ENCODE data around the gene TTYH2.

The TTYH2 gene

GRCh38 chr17:74192950-74193781 lies 20.2 kb upstream of the TTYH2 start:
- peaks cover 4% of the 10 kb centered on the region for H3K27me3 ChIP-seq (replicated peaks; ENCODE audit: control insufficient read depth, insufficient read depth, low read length, poor library complexity, severe bottlenecking)
- H3K36me3 ChIP-seq (ENCODE audit: control insufficient read depth, insufficient read depth, low read length), result no peaks in the 10 kb centered on the region
- H3K9me3 ChIP-seq (ENCODE audit: control insufficient read depth, low read length), result no peaks in the 10 kb centered on the region
- H3K27ac ChIP-seq (ENCODE audit: insufficient read depth, low read length, poor library complexity, severe bottlenecking), result no peak overlapping the region
- no peak for DNase-seq
- H3K4me3 ChIP-seq (ENCODE audit: insufficient read depth, low read depth, low read length, poor library complexity, severe bottlenecking), result no peak overlapping the region
- H3K4me1 ChIP-seq (ENCODE audit: control insufficient read depth, insufficient read depth, low read length, poor library complexity, severe bottlenecking), result no peaks in the 10 kb centered on the region

DNA sequence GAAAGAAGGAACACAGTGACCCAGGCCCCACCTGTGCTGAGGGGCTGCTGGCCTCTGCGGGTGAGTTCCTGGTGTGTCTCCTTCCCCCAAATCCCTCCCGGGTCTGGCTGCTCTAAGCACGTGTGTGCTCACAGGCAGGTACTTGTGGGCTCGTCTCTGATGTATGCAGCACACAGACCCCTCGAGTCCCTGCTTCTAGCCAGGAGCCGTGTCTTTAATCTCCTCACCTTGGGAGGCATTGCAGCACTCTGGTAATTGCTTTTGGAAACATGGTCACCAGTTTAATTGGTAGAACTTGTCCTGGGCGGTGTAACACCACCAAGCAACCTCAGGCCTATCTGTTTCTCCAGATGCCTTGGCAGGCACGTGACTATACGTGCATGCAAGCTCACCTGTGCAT lies 18.7 kb upstream of the TTYH2 start:
- no peaks in the 10 kb centered on the region for H3K9me3 ChIP-seq (ENCODE audit: control insufficient read depth, low read length)
- peaks cover 4% of the 10 kb centered on the region for H3K27me3 ChIP-seq (replicated peaks; ENCODE audit: control insufficient read depth, insufficient read depth, low read length, poor library complexity, severe bottlenecking)

GRCh38 chr17:74196541-74197317 lies 16.6 kb upstream of the TTYH2 start:
- H3K27me3 ChIP-seq (replicated peaks; ENCODE audit: control insufficient read depth, insufficient read depth, low read length, poor library complexity, severe bottlenecking), result peaks cover 4% of the 10 kb centered on the region
- H3K4me3 ChIP-seq (ENCODE audit: insufficient read depth, low read depth, low read length, poor library complexity, severe bottlenecking), result no peak overlapping the region

More for the DNA sequence above, 18.7 kb upstream of the TTYH2 start:
- DNase-seq, result no peak
- H3K4me3 ChIP-seq (ENCODE audit: insufficient read depth, low read depth, low read length, poor library complexity, severe bottlenecking), result no peak overlapping the region
- no peak overlapping the region for H3K27ac ChIP-seq (ENCODE audit: insufficient read depth, low read length, poor library complexity, severe bottlenecking)
- H3K36me3 ChIP-seq (ENCODE audit: control insufficient read depth, insufficient read depth, low read length), result no peaks in the 10 kb centered on the region
- H3K4me1 ChIP-seq (ENCODE audit: control insufficient read depth, insufficient read depth, low read length, poor library complexity, severe bottlenecking), result no peaks in the 10 kb centered on the region

GRCh38 chr17:74197801-74198200 lies 15.6 kb upstream of the TTYH2 start:
- H3K9me3 ChIP-seq (ENCODE audit: control insufficient read depth, low read length), result no peaks in the 10 kb centered on the region
- no peak for DNase-seq
- H3K4me3 ChIP-seq (ENCODE audit: insufficient read depth, low read depth, low read length, poor library complexity, severe bottlenecking), result no peak overlapping the region
- H3K36me3 ChIP-seq (ENCODE audit: control insufficient read depth, insufficient read depth, low read length), result no peaks in the 10 kb centered on the region
- H3K27ac ChIP-seq (ENCODE audit: insufficient read depth, low read length, poor library complexity, severe bottlenecking), result no peak overlapping the region
- H3K4me1 ChIP-seq (ENCODE audit: control insufficient read depth, insufficient read depth, low read length, poor library complexity, severe bottlenecking), result no peaks in the 10 kb centered on the region
- peaks cover 4% of the 10 kb centered on the region for H3K27me3 ChIP-seq (replicated peaks; ENCODE audit: control insufficient read depth, insufficient read depth, low read length, poor library complexity, severe bottlenecking)

More at GRCh38 chr17:74196541-74197317, 16.6 kb upstream of the TTYH2 start:
- Histone ChIP-seq H3K4me1 (ENCODE audit: control insufficient read depth, insufficient read depth, low read length, poor library complexity, severe bottlenecking) (no peaks in the 10 kb centered on the region), H3K36me3 (ENCODE audit: control insufficient read depth, insufficient read depth, low read length) (no peaks in the 10 kb centered on the region), H3K27ac (ENCODE audit: insufficient read depth, low read length, poor library complexity, severe bottlenecking) (no peak overlapping the region), H3K9me3 (ENCODE audit: control insufficient read depth, low read length) (no peaks in the 10 kb centered on the region)
- no peak for DNase-seq

DNA sequence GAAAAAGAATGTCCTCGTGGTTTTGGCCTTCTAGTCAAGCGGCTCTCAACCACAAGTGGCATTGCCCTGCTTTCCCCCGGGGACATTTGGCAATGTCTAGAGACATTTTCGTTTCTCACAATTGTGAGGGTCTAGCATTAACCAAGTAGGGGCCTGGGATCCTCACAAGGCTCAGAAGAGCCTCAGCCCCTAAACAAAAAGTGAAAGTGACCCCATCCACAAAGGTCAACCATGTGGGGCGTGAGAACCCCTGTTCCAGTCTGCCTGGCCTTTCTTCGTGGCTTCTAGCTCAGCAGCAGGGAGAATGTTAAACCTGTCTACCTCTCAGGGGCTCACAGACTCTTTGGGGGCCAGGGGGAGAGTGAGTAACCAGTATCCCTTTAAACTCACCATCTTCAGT lies 14.7 kb upstream of the TTYH2 start:
- H3K4me3 ChIP-seq (ENCODE audit: insufficient read depth, low read depth, low read length, poor library complexity, severe bottlenecking), result no peak overlapping the region
- H3K27ac ChIP-seq (ENCODE audit: insufficient read depth, low read length, poor library complexity, severe bottlenecking), result no peak overlapping the region
- no peaks in the 10 kb centered on the region for H3K9me3 ChIP-seq (ENCODE audit: control insufficient read depth, low read length)
- H3K36me3 ChIP-seq (ENCODE audit: control insufficient read depth, insufficient read depth, low read length), result no peaks in the 10 kb centered on the region
- H3K4me1 ChIP-seq (ENCODE audit: control insufficient read depth, insufficient read depth, low read length, poor library complexity, severe bottlenecking), result peaks cover 5% of the 10 kb centered on the region
- H3K27me3 ChIP-seq (replicated peaks; ENCODE audit: control insufficient read depth, insufficient read depth, low read length, poor library complexity, severe bottlenecking), result no peaks in the 10 kb centered on the region
- DNase-seq, result no peak

DNA sequence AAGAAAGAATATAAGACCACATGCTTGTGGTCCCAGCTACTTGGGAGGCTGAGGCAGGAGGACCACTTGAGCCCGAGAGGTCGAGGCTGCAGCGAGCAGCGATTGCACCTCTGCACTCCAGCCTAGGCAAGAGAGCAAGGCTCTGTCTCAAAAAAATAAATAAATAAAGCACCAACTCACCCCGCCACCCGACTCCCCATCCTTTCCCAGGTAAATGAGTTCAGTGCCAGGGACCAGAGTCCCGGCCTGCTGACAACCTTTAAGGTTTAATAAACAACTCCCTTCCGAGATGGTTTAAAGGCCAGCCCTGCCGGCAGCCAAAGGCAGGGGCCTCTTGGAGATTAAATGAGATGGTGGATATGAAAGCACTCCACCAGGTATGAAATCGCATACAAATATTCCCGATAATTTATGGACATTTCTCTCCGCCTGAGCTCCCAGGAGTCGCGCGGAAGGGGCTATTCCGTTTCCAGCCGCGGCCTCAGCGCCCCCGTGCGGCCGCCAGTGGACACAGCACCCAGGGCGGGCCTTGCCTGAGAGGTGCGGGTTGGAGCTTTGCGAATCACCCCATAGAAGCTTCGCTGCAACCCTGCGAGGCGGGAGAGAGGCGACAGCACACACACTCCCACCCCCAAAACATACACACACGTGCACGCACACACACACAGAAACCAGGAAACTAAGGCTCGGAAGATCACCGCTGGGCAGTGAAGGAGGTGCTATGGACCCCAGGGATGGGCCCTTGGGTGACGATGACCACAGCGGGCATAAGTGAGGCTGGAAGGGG lies 13.9 kb upstream of the TTYH2 start:
- Histone ChIP-seq H3K4me3 (ENCODE audit: insufficient read depth, low read depth, low read length, poor library complexity, severe bottlenecking) (no peak overlapping the region), H3K36me3 (ENCODE audit: control insufficient read depth, insufficient read depth, low read length) (no peaks in the 10 kb centered on the region), H3K27me3 (replicated peaks; ENCODE audit: control insufficient read depth, insufficient read depth, low read length, poor library complexity, severe bottlenecking) (no peaks in the 10 kb centered on the region), H3K27ac (ENCODE audit: insufficient read depth, low read length, poor library complexity, severe bottlenecking) (no peak overlapping the region), H3K9me3 (ENCODE audit: control insufficient read depth, low read length) (no peaks in the 10 kb centered on the region), H3K4me1 (ENCODE audit: control insufficient read depth, insufficient read depth, low read length, poor library complexity, severe bottlenecking) (peaks cover 10% of the 10 kb centered on the region)
- DNase-seq, result peak; percentile 21 to 42 (median 41)

DNA sequence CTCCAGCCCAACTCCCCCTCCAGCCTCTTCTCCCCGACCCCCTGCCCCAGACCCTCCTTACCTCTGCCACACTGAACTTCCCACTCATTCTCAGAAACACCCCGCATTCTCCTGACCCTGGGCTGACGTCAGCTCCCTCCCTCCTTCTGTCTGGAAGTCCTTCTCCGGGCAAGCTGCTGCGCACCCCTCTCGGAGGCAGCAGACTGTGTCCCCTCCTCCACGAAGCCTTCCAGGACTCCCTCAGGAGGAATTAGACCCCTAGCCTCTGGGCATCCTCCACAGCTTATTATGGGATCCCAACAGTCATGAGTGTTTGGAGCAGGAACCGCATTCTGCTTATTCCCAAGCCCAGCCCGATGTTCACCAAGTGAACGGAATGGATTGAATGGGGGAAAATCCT lies 13.3 kb upstream of the TTYH2 start:
- Histone ChIP-seq H3K4me1 (ENCODE audit: control insufficient read depth, insufficient read depth, low read length, poor library complexity, severe bottlenecking) (peaks cover 16% of the 10 kb centered on the region), H3K36me3 (ENCODE audit: control insufficient read depth, insufficient read depth, low read length) (peaks cover 5% of the 10 kb centered on the region), H3K9me3 (ENCODE audit: control insufficient read depth, low read length) (no peaks in the 10 kb centered on the region), H3K27ac (ENCODE audit: insufficient read depth, low read length, poor library complexity, severe bottlenecking) (no peak overlapping the region), H3K4me3 (ENCODE audit: insufficient read depth, low read depth, low read length, poor library complexity, severe bottlenecking) (no peak overlapping the region), H3K27me3 (replicated peaks; ENCODE audit: control insufficient read depth, insufficient read depth, low read length, poor library complexity, severe bottlenecking) (no peaks in the 10 kb centered on the region)
- no peak for DNase-seq

- H3K36me3 ChIP-seq (ENCODE audit: control insufficient read depth, insufficient read depth, low read length), result peaks cover 16% of the 10 kb centered on the region
- no peak for DNase-seq
- H3K27ac ChIP-seq (ENCODE audit: insufficient read depth, low read length, poor library complexity, severe bottlenecking), result no peak overlapping the region
- H3K4me3 ChIP-seq (ENCODE audit: insufficient read depth, low read depth, low read length, poor library complexity, severe bottlenecking), result no peak overlapping the region
- no peaks in the 10 kb centered on the region for H3K9me3 ChIP-seq (ENCODE audit: control insufficient read depth, low read length)
- H3K27me3 ChIP-seq (replicated peaks; ENCODE audit: control insufficient read depth, insufficient read depth, low read length, poor library complexity, severe bottlenecking), result no peaks in the 10 kb centered on the region
- H3K4me1 ChIP-seq (ENCODE audit: control insufficient read depth, insufficient read depth, low read length, poor library complexity, severe bottlenecking), result peaks cover 21% of the 10 kb centered on the region
Observed at GRCh38 chr17:74201250-74201649, 12.1 kb upstream of the TTYH2 start.

GRCh38 chr17:74201948-74202347 lies 11.4 kb upstream of the TTYH2 start:
- Histone ChIP-seq H3K4me3 (ENCODE audit: insufficient read depth, low read depth, low read length, poor library complexity, severe bottlenecking) (no peak overlapping the region), H3K27ac (ENCODE audit: insufficient read depth, low read length, poor library complexity, severe bottlenecking) (no peak overlapping the region), H3K9me3 (ENCODE audit: control insufficient read depth, low read length) (no peaks in the 10 kb centered on the region), H3K36me3 (ENCODE audit: control insufficient read depth, insufficient read depth, low read length) (peaks cover 18% of the 10 kb centered on the region), H3K4me1 (ENCODE audit: control insufficient read depth, insufficient read depth, low read length, poor library complexity, severe bottlenecking) (peaks cover 21% of the 10 kb centered on the region), H3K27me3 (replicated peaks; ENCODE audit: control insufficient read depth, insufficient read depth, low read length, poor library complexity, severe bottlenecking) (no peaks in the 10 kb centered on the region)
- DNase-seq, result no peak

All from effector memory CD4-positive, alpha-beta T cell (primary cell).